PC-9 (cell line): ENCODE results near the gene ME3. TPM values are rescaled to one million over a fixed set of nuclear protein-coding genes. Genes with fewer than 3 reads are reported as not detected.

Experiments
- BruUV-seq: library from RNA; stranded (reverse); fragments of 400-500 nt; replicated peaks from 2 replicates; lab custom pipeline; 2021; lab: Mats Ljungman, UMichigan
- CTCF ChIA-PET: fragments of 300-600 bp; sonication (Branson Sonifier 250); formaldehyde crosslinking; loops from one replicate; lab custom pipeline; 2022; ENCODE audit warnings: antibody characterized with exemption; lab: Charles Lee
- POLR2A ChIA-PET: fragments of 300-600 bp; sonication (Branson Sonifier 250); formaldehyde crosslinking; loops from one replicate; lab custom pipeline; 2022; ENCODE audit warnings: antibody characterized with exemption; ENCODE audit not compliant: unreplicated experiment; lab: Charles Lee
- DNase-seq, 2 experiments: peaks; one replicate each; pipeline versions ENCODE4 v3.0.0 to v3.0.0-alpha.2; 2015 to 2022; ENCODE audit warnings: mixed read lengths in 1 of 2
- H2AFZ ChIP-seq: fragments of 200-600 bp; sonication (generic); 2 replicates; pipeline ENCODE4 v1.8.1; 2017; ENCODE audit warnings: antibody characterized with exemption
- H3F3A ChIP-seq: fragments of 200-600 bp; sonication (generic); 2 replicates; pipeline ENCODE4 v1.8.1; 2017; ENCODE audit warnings: antibody characterized with exemption, mild to moderate bottlenecking, low read depth; ENCODE audit not compliant: insufficient read depth
- H3K27ac ChIP-seq: fragments of 200-600 bp; sonication (generic); 2 replicates; pipeline ENCODE4 v1.6.1; 2016; ENCODE audit warnings: mixed run types
- H3K27me3 ChIP-seq: fragments of 200-600 bp; sonication (generic); 2 replicates; pipeline ENCODE4 v1.6.1; 2016; ENCODE audit warnings: low read depth, mixed run types; ENCODE audit not compliant: insufficient read depth
- H3K36me3 ChIP-seq: fragments of 200-600 bp; sonication (generic); 2 replicates; pipeline ENCODE4 v1.6.1; 2016; ENCODE audit warnings: low read depth, mixed run types
- H3K4me1 ChIP-seq: fragments of 200-600 bp; sonication (generic); replicated peaks from 2 replicates; pipeline ENCODE4 v1.6.1; 2016; ENCODE audit warnings: mixed run types; ENCODE audit not compliant: insufficient read depth
- H3K4me2 ChIP-seq: fragments of 200-600 bp; sonication (generic); 2 replicates; pipeline ENCODE4 v1.6.1; 2017; ENCODE audit warnings: mixed run types
- H3K4me3 ChIP-seq: fragments of 200-600 bp; sonication (generic); 2 replicates; pipeline ENCODE4 v1.6.1; 2016; ENCODE audit warnings: mixed run types
- H3K79me2 ChIP-seq: fragments of 200-600 bp; sonication (generic); 2 replicates; pipeline ENCODE4 v1.6.1; 2017; ENCODE audit warnings: low read depth, mixed run types
- H3K9me2 ChIP-seq: fragments of 200-600 bp; sonication (generic); 2 replicates; pipeline ENCODE4 v1.8.1; 2017; ENCODE audit warnings: mild to moderate bottlenecking; ENCODE audit not compliant: insufficient read depth
- H3K9me3 ChIP-seq: fragments of 200-600 bp; sonication (generic); 2 replicates; pipeline ENCODE4 v1.8.1; 2016; ENCODE audit warnings: low read depth; ENCODE audit not compliant: insufficient read depth
- H4K20me1 ChIP-seq: fragments of 200-600 bp; sonication (generic); 2 replicates; pipeline ENCODE4 v1.8.1; 2017; ENCODE audit not compliant: insufficient read depth
- EZH2 ChIP-seq: fragments of 200-600 bp; sonication (generic); IDR thresholded peaks from 2 replicates; pipeline ENCODE4 v1.8.0; 2017; ENCODE audit warnings: antibody characterized with exemption, low read depth
- intact Hi-C: fragments of 100-400 bp; cut with micrococcal nuclease; formaldehyde crosslinking; loops from one replicate; pipeline ENCODE4 v1.10.0; 2022; ENCODE audit not compliant: unreplicated experiment
- total RNA-seq: library from RNA; stranded (reverse); gene quantifications from 2 replicates; pipeline ENCODE4 v1.2.3, GENCODE V29; 2021
- TF ChIP-seq, protein P1 (sequence below): fragments of 200-600 bp; sonication (generic); conservative IDR thresholded peaks from 2 replicates; pipeline ENCODE4 v1.6.1; 2017; ENCODE audit warnings: mixed run types, antibody characterized with exemption, mild to moderate bottlenecking, moderate library complexity

Gene ME3
- total RNA-seq, 1 experiment from 2014 or later, result 34.0 TPM

GRCh38 chr11:86446924-86447285 lies 225.5 kb downstream of the ME3 start:
- Histone ChIP-seq H3K9me2 (no peaks in the 10 kb centered on the region), H3F3A (no peaks in the 10 kb centered on the region), H3K79me2 (no peaks in the 10 kb centered on the region), H3K9me3 (no peaks in the 10 kb centered on the region), H3K4me2 (no peak overlapping the region), H3K27ac (no peak overlapping the region), H2AFZ (no peak overlapping the region), H3K27me3 (no peaks in the 10 kb centered on the region), H3K36me3 (no peaks in the 10 kb centered on the region), H3K4me1 (peaks cover 10% of the 10 kb centered on the region), H4K20me1 (no peaks in the 10 kb centered on the region), H3K4me3 (no peak overlapping the region)
- BruUV-seq, result no TSS peak
- ChIA-PET POLR2A (interaction anchor here (0.6 kb wide), 1 partner anchor 16 kb away, joined by 5 read pairs; no protein-coding TSS in a partner anchor), CTCF (no interaction called here)
- intact Hi-C loops, result no loop called here
- DNase-seq, result no peak
- TF ChIP-seq, protein P1, sequence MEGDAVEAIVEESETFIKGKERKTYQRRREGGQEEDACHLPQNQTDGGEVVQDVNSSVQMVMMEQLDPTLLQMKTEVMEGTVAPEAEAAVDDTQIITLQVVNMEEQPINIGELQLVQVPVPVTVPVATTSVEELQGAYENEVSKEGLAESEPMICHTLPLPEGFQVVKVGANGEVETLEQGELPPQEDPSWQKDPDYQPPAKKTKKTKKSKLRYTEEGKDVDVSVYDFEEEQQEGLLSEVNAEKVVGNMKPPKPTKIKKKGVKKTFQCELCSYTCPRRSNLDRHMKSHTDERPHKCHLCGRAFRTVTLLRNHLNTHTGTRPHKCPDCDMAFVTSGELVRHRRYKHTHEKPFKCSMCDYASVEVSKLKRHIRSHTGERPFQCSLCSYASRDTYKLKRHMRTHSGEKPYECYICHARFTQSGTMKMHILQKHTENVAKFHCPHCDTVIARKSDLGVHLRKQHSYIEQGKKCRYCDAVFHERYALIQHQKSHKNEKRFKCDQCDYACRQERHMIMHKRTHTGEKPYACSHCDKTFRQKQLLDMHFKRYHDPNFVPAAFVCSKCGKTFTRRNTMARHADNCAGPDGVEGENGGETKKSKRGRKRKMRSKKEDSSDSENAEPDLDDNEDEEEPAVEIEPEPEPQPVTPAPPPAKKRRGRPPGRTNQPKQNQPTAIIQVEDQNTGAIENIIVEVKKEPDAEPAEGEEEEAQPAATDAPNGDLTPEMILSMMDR, result no peak
- no peak for TF ChIP-seq EZH2

DNA sequence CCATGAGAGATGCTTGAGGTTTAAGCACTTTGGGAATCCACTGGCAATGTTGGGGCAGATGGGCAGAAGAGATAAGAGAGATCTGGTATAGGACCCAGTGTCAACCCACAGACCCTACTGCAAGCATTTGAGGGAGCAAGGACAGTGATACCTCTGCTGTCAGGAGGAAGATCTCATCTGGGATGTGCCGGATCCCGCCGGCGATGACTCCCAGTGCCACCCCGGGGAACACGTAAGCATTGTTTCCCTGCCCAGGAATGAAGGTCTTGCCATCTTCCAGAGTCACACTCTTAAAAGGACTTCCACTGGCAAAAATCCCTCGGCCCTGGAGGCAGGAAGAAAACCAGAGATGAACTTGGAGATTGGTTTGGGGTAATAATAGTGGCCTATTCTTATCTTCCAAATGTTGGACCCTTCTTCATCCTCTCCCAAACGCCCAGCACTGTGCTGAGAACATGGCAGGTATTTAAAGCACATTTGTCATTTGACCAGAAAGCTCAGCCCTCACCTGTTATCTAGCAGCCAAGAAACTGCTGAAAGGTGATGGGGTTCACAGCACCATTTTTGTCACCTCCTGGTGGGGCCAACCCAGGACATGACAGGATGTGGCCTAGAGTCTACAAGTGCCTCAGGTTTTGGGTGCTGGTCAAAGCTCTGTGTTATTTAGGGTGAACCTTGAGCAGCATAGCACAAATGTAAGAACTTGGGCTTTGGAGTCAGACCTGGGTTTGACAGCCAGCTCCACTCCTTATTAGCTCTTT lies 226.1 kb downstream of the ME3 start:
- no peak for DNase-seq
- Histone ChIP-seq H3K79me2 (no peaks in the 10 kb centered on the region), H2AFZ (no peak overlapping the region), H3K27me3 (no peaks in the 10 kb centered on the region), H3K36me3 (no peaks in the 10 kb centered on the region), H4K20me1 (no peaks in the 10 kb centered on the region), H3K4me1 (peaks cover 10% of the 10 kb centered on the region), H3K9me2 (no peaks in the 10 kb centered on the region), H3K27ac (no peak overlapping the region), H3K9me3 (no peaks in the 10 kb centered on the region), H3K4me2 (no peak overlapping the region), H3K4me3 (no peak overlapping the region), H3F3A (no peaks in the 10 kb centered on the region)
- POLR2A ChIA-PET, result interaction anchor here (0.6 kb wide), 1 partner anchor 17 kb away, joined by 5 read pairs; no protein-coding TSS in a partner anchor
- intact Hi-C loops, result no loop called here
- BruUV-seq, result no TSS peak
- CTCF ChIA-PET, result no interaction called here
- TF ChIP-seq, protein P1, result no peak
- TF ChIP-seq EZH2, result no peak

DNA sequence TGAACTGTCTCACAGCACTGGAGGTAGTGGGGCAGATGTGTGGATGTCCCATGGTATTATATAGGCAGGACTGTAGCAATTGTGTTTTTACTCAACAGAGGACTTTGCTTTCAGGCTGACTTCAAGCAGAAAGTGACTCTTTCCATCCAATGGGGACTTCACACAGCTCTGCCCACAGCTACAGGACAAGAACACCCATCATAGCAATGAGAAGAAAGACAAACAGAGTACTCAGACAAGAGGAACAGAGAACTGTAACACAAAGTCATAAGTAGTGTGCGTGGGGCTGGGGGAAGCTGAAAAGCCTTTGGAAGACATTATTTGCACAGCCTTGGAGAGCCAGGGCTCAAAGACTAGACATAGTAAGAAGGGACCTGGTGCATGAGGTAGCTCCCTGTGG lies 227.4 kb downstream of the ME3 start:
- no peak for DNase-seq
- no peaks in the 10 kb centered on the region for H3K9me3 ChIP-seq
- no peak overlapping the region for H3K27ac ChIP-seq
- intact Hi-C loops, result no loop called here
- no peaks in the 10 kb centered on the region for H3K36me3 ChIP-seq
- no peaks in the 10 kb centered on the region for H3K9me2 ChIP-seq
- peaks cover 10% of the 10 kb centered on the region for H3K4me1 ChIP-seq
- ChIA-PET CTCF (no interaction called here), POLR2A (no interaction called here)
- TF ChIP-seq EZH2, result no peak
- TF ChIP-seq, protein P1, result no peak
- no TSS peak for BruUV-seq
- H3F3A ChIP-seq, result no peaks in the 10 kb centered on the region
- H2AFZ ChIP-seq, result no peak overlapping the region
- no peak overlapping the region for H3K4me2 ChIP-seq
- no peaks in the 10 kb centered on the region for H3K79me2 ChIP-seq
- H3K4me3 ChIP-seq, result no peak overlapping the region
- no peaks in the 10 kb centered on the region for H3K27me3 ChIP-seq
- H4K20me1 ChIP-seq, result no peaks in the 10 kb centered on the region
